RWPE2 (cell line): Measurements from ENCODE around the gene KASH5.

Experiments
- ATAC-seq: fragments of 200-7000 bp; cut with Tn5 transposase; 3 replicates; pipeline ENCODE4 v1.9.1; 2021; ENCODE audit warnings: low read depth
- DNase-seq: peaks from one replicate; pipeline ENCODE4 v3.0.0-alpha.2; 2020; ENCODE audit warnings: low spot score
- H3K27ac ChIP-seq: fragments of 450-650 bp; 2 replicates; pipeline ENCODE4 v1.5.1; 2017; ENCODE audit warnings: mild to moderate bottlenecking; ENCODE audit not compliant: poor library complexity, severe bottlenecking
- H3K27me3 ChIP-seq: fragments of 250-450 bp; sonication (Bioruptor Pico); 2 replicates; pipeline ENCODE4 v1.5.1; 2021; ENCODE audit warnings: mild to moderate bottlenecking, moderate library complexity; ENCODE audit not compliant: insufficient read depth, poor library complexity, severe bottlenecking
- H3K36me3 ChIP-seq: fragments of 250-450 bp; sonication (Bioruptor Pico); 2 replicates; pipeline ENCODE4 v1.5.1; 2020; ENCODE audit warnings: low read depth, mild to moderate bottlenecking, moderate library complexity
- H3K4me1 ChIP-seq: fragments of 250-450 bp; sonication (Bioruptor Pico); 2 replicates; pipeline ENCODE4 v1.5.1; 2021; ENCODE audit warnings: mild to moderate bottlenecking, moderate library complexity; ENCODE audit not compliant: insufficient read depth, poor library complexity, severe bottlenecking
- H3K4me3 ChIP-seq: fragments of 250-450 bp; sonication (Bioruptor Pico); 2 replicates; pipeline ENCODE4 v1.5.1; 2021; ENCODE audit warnings: mild to moderate bottlenecking, moderate library complexity; ENCODE audit not compliant: severe bottlenecking
- H3K9me3 ChIP-seq: fragments of 250-450 bp; sonication (Bioruptor Pico); 2 replicates; pipeline ENCODE4 v1.5.1; 2021; ENCODE audit warnings: mild to moderate bottlenecking, moderate library complexity; ENCODE audit not compliant: severe bottlenecking
- TF ChIP-seq, protein P1 (sequence below): fragments of 450-650 bp; IDR thresholded peaks from one replicate; pipeline ENCODE4 v1.5.1; 2017; ENCODE audit warnings: mild to moderate bottlenecking, moderate library complexity; ENCODE audit not compliant: poor library complexity, severe bottlenecking

KASH5 gene

DNA sequence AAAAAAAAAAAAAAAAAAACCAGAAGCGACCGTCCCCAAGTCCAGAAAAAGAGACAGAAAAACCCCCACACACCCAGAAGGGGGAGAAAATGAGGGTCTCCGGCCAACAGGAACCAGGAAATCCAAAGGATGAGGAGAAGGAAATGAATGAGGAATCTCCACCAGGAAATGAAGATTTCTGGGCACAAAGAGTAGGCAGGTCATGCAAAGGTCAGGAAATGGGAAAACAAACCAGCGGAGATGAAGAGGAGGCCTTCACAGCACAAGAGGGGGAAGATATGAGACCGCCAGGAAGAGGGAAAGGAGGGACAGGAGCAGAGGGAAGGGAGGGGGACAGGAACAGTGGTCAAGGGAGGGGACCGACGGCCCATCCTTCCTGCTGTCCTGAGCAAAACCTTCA lies 31.7 kb upstream of the KASH5 start:
- H3K4me1 ChIP-seq: no peaks in the 10 kb centered on the region
- no peak overlapping the region for H3K27ac ChIP-seq
- H3K27me3 ChIP-seq: no peaks in the 10 kb centered on the region
- H3K9me3 ChIP-seq: no peaks in the 10 kb centered on the region
- H3K36me3 ChIP-seq: peaks cover 16% of the 10 kb centered on the region
- DNase-seq (no peak), ATAC-seq (no peak)
- TF ChIP-seq, protein P1, sequence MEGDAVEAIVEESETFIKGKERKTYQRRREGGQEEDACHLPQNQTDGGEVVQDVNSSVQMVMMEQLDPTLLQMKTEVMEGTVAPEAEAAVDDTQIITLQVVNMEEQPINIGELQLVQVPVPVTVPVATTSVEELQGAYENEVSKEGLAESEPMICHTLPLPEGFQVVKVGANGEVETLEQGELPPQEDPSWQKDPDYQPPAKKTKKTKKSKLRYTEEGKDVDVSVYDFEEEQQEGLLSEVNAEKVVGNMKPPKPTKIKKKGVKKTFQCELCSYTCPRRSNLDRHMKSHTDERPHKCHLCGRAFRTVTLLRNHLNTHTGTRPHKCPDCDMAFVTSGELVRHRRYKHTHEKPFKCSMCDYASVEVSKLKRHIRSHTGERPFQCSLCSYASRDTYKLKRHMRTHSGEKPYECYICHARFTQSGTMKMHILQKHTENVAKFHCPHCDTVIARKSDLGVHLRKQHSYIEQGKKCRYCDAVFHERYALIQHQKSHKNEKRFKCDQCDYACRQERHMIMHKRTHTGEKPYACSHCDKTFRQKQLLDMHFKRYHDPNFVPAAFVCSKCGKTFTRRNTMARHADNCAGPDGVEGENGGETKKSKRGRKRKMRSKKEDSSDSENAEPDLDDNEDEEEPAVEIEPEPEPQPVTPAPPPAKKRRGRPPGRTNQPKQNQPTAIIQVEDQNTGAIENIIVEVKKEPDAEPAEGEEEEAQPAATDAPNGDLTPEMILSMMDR: no peak
- H3K4me3 ChIP-seq: no peak overlapping the region

DNA sequence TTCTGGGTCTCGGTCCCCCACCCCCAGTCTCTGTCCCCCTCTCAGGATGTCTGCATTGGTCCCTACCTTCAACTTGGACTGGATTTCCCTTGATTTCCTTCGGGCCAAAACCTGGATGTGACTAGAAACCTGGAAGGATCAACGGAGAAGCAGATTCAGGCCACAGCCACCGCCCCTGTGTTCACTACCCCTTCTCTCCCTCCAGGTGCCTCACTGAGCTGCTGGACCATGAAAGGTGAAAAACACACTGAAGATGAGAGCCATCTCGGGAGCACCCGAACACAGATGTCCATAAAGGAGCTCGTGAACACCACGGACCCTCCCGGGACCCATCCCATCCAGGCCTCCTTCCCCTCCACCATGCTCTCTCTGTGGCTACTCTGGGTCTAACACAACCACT lies 30.9 kb upstream of the KASH5 start:
- TF ChIP-seq, protein P1: no peak
- no peak overlapping the region for H3K4me3 ChIP-seq
- no peaks in the 10 kb centered on the region for H3K27me3 ChIP-seq
- no peak overlapping the region for H3K27ac ChIP-seq
- no peak for DNase-seq
- H3K36me3 ChIP-seq: peaks cover 14% of the 10 kb centered on the region
- H3K4me1 ChIP-seq: no peaks in the 10 kb centered on the region
- no peaks in the 10 kb centered on the region for H3K9me3 ChIP-seq
- no peak for ATAC-seq

DNA sequence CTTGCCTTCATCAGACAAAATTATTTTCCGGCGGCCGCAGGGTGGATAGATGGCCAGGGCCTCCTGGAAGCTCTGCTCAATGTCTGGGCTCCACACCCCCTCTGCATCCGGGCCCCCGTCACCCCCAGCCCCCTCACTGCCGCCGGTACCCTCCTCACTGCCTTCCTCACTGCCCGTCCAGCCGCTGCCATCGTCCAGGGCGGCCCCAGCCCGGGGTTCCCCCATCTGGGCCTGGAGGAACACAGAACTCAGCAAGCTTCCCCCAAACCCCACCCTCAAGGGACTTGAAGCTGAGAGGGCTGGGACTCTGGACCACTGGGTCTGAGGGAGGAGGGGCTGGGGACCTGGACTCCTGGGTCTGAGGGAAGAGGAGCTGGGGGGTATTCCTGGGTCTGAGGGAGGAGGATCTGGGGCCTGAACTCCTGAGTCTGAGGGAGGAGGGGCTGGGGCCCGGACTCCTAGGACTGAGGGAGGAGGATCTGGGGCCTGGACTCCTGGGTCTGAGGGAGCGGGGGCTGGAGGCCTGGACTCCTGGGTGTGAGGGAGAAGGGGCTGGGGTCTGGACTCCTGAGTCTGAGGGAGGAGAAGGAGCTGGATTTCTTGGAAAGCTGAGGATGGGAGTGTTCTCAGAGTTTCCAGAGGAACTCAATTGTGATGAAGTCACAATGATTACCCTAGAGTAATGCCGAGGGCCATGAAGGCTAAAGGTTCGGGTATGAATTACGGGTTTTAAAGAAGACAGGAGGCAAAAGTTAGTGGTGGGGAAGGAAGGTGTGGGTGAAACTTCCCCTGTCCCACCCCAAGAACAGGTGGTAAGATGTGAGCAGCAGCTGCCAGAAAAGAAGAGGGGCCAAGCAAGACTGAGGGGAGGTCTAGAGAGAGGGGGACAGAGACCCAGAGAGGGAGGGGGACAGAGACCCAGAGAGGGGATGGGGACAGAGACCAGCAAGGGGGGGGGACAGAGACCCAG lies 27.9 kb upstream of the KASH5 start:
- no peak for DNase-seq
- Histone ChIP-seq H3K36me3 (peaks cover 8% of the 10 kb centered on the region), H3K4me3 (no peak overlapping the region), H3K9me3 (no peaks in the 10 kb centered on the region), H3K27ac (no peak overlapping the region), H3K27me3 (no peaks in the 10 kb centered on the region), H3K4me1 (no peaks in the 10 kb centered on the region)
- no peak for ATAC-seq
- TF ChIP-seq, protein P1: no peak

DNA sequence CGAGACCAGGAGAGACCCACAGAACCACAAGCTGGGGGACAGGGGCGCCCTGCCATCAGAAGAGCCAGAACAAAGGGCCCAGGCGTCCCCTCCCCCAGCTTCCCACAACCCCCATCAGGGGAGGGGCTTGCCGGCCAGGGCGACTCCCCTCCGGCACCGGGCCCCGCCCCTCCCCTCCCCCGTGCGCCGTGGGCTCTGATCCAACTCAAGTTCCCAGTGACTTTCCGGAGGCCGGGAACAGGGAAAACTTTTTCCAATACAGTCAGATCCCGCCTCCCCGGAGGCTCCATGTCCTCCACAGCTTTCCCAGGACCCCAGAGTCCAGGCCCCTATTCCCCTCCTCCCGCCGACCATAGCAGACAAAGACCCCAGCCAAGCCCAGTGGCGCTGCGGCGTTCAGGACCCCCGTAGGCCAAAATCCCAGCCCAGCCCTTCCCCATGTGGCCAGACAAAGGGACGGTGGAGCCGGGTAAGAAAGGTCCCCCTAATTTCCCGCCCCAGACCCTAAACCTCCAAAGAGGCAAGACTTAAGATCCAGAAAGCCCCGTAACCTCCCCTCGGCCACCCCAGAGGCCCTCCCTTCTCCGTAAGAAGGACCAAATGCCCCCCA lies 26.5 kb upstream of the KASH5 start:
- no peaks in the 10 kb centered on the region for H3K4me1 ChIP-seq
- no peaks in the 10 kb centered on the region for H3K9me3 ChIP-seq
- peaks cover 8% of the 10 kb centered on the region for H3K36me3 ChIP-seq
- H3K27ac ChIP-seq: peak overlapping the region; percentile 38
- no peak for DNase-seq
- TF ChIP-seq, protein P1: no peak
- H3K4me3 ChIP-seq: peak overlapping the region; percentile 48
- ATAC-seq: no peak
- H3K27me3 ChIP-seq: no peaks in the 10 kb centered on the region
